Neuronal stem cell (in vitro differentiated cells): ENCODE data around the gene AP1S3.
"Not testable (repeated sequence)": the region's sequence is repeated elsewhere in the genome, so short reads cannot be mapped to it uniquely, and the experiment has no call there.

ENCODE experiments used
- DNase-seq: peaks from one replicate; pipeline ENCODE4 v3.0.0-alpha.2; 2013; ENCODE audit warnings: low spot score
- H2AFZ ChIP-seq: one replicate; pipeline ENCODE4 v1.6.1; 2013; ENCODE audit warnings: mild to moderate bottlenecking, low read length, inconsistent platforms
- H2AK5ac ChIP-seq: 2 replicates; pipeline ENCODE4 v1.6.1; 2013; ENCODE audit warnings: low read depth, mild to moderate bottlenecking, inconsistent platforms, low read length, moderate library complexity, mixed read lengths
- H2BK120ac ChIP-seq: 2 replicates; pipeline ENCODE4 v1.6.1; 2013; ENCODE audit warnings: low read depth, mild to moderate bottlenecking, inconsistent platforms, low read length, moderate library complexity, mixed read lengths
- H2BK12ac ChIP-seq: one replicate; pipeline ENCODE4 v1.6.1; 2013; ENCODE audit warnings: low read length, inconsistent platforms
- H2BK15ac ChIP-seq: 2 replicates; pipeline ENCODE4 v1.6.1; 2013; ENCODE audit warnings: mild to moderate bottlenecking, low read length, inconsistent platforms, mixed read lengths
- H2BK5ac ChIP-seq: one replicate; pipeline ENCODE4 v1.6.1; 2013; ENCODE audit warnings: inconsistent platforms, mild to moderate bottlenecking, low read length, moderate library complexity
- H3K14ac ChIP-seq: one replicate; pipeline ENCODE4 v1.6.1; 2013; ENCODE audit warnings: low read length, inconsistent platforms
- H3K18ac ChIP-seq: 2 replicates; pipeline ENCODE4 v1.6.1; 2013; ENCODE audit warnings: low read length, inconsistent platforms
- H3K23ac ChIP-seq: 2 replicates; pipeline ENCODE4 v1.6.1; 2013; ENCODE audit warnings: low read depth, mild to moderate bottlenecking, mixed read lengths, low read length, inconsistent platforms; ENCODE audit not compliant: poor library complexity
- H3K27ac ChIP-seq: replicated peaks from 3 replicates; pipeline ENCODE4 v1.5.1; 2013; ENCODE audit warnings: low read length, inconsistent platforms
- H3K27me3 ChIP-seq, 3 experiments: 2 replicates each; pipeline ENCODE4 v1.6.1; 2013; ENCODE audit warnings: low read length in 3 of 3, mild to moderate bottlenecking in 2 of 3, inconsistent platforms in 1 of 3, low read depth in 1 of 3, mixed read lengths in 1 of 3, moderate library complexity in 1 of 3; ENCODE audit not compliant: control insufficient read depth in 3 of 3, insufficient read depth in 3 of 3
- H3K36me3 ChIP-seq, 2 donors: replicated peaks in 1 of 2; 2 replicates each; pipeline ENCODE4 v1.6.1; 2013; ENCODE audit warnings: low read length in 2 of 2; ENCODE audit not compliant: control insufficient read depth in 2 of 2, insufficient read depth in 2 of 2
- H3K4ac ChIP-seq: 2 replicates; pipeline ENCODE4 v1.6.1; 2013; ENCODE audit warnings: inconsistent platforms, mild to moderate bottlenecking, low read length, moderate library complexity
- H3K4me1 ChIP-seq, 2 donors: 1 replicate in 1 of 2; 2 replicates in 1 of 2; pipeline ENCODE4 v1.6.1; 2013; ENCODE audit warnings: low read length in 2 of 2, low read depth in 1 of 2; ENCODE audit not compliant: control insufficient read depth in 2 of 2, insufficient read depth in 1 of 2
- H3K4me2 ChIP-seq: one replicate; pipeline ENCODE4 v1.6.1; 2013; ENCODE audit warnings: mild to moderate bottlenecking, low read length, inconsistent platforms; ENCODE audit not compliant: insufficient read depth, poor library complexity, severe bottlenecking
- H3K4me3 ChIP-seq, 2 donors: 2 replicates each; pipeline ENCODE4 v1.5.1; 2013; ENCODE audit warnings: low read length in 2 of 2, mild to moderate bottlenecking in 2 of 2, inconsistent platforms in 1 of 2, moderate library complexity in 1 of 2
- H3K79me1 ChIP-seq: one replicate; pipeline ENCODE4 v1.6.1; 2013; ENCODE audit warnings: low read depth, mild to moderate bottlenecking, inconsistent platforms, low read length, moderate library complexity
- H3K9ac ChIP-seq: one replicate; pipeline ENCODE4 v1.6.1; 2013; ENCODE audit warnings: mild to moderate bottlenecking, low read depth, low read length, inconsistent platforms; ENCODE audit not compliant: poor library complexity
- H3K9me3 ChIP-seq, 2 donors: replicated peaks in 1 of 2; 2 replicates each; pipeline versions ENCODE3 to v1.6.1; 2013; ENCODE audit warnings: low read length in 2 of 2, mild to moderate bottlenecking in 2 of 2, inconsistent platforms in 1 of 2, low read depth in 1 of 2, mixed read lengths in 1 of 2, moderate library complexity in 1 of 2; ENCODE audit not compliant: control insufficient read depth in 2 of 2, insufficient read depth in 1 of 2
- H4K8ac ChIP-seq: one replicate; pipeline ENCODE4 v1.6.1; 2013; ENCODE audit warnings: low read depth, mild to moderate bottlenecking, inconsistent platforms, low read length, moderate library complexity
- H4K91ac ChIP-seq: one replicate; pipeline ENCODE4 v1.6.1; 2013; ENCODE audit warnings: low read length, low read depth, mild to moderate bottlenecking, inconsistent platforms; ENCODE audit not compliant: poor library complexity
- WGBS, 2 donors: extraction: QIAGEN DNeasy Blood & Tissue Kit; methylation state at CpG; one replicate each; pipeline ENCODE4 v1.1.7; 2013; ENCODE audit warnings: missing lambda C conversion rate in 2 of 2, mixed read lengths in 1 of 2; ENCODE audit not compliant: insufficient read length in 2 of 2, insufficient replicate concordance in 1 of 2; ENCODE audit errors: extremely low coverage in 2 of 2; 5-methylcytosine and 5-hydroxymethylcytosine counted together

AP1S3 gene

GRCh38 chr2:223815884-223816570 is 21.4 kb downstream of the AP1S3 start:
- H4K91ac ChIP-seq: no peak overlapping the region
- H3K23ac ChIP-seq: no peak overlapping the region
- H3K4me1 ChIP-seq: no peaks in the 10 kb centered on the region
- no peak overlapping the region for H2AK5ac ChIP-seq
- no peak overlapping the region for H3K18ac ChIP-seq
- H3K9me3 ChIP-seq: no peaks in the 10 kb centered on the region
- no peak overlapping the region for H3K4ac ChIP-seq
- H3K4me3 ChIP-seq: no peak overlapping the region
- no CpG with 5 or more reads among the region's 13 CpGs for WGBS, 2 donors
- H2BK120ac ChIP-seq: no peak overlapping the region
- no peak overlapping the region for H2BK5ac ChIP-seq
- no peak overlapping the region for H3K9ac ChIP-seq
- H3K79me1 ChIP-seq: no peaks in the 10 kb centered on the region
- no peaks in the 10 kb centered on the region for H3K36me3 ChIP-seq
- no peak overlapping the region for H2BK12ac ChIP-seq
- DNase-seq: no peak
- H3K27me3 ChIP-seq: no peaks in the 10 kb centered on the region
- no peak overlapping the region for H3K27ac ChIP-seq
- H4K8ac ChIP-seq: no peak overlapping the region
- no peak overlapping the region for H2BK15ac ChIP-seq
- no peak overlapping the region for H2AFZ ChIP-seq
- no peak overlapping the region for H3K14ac ChIP-seq
- no peak overlapping the region for H3K4me2 ChIP-seq

- H3K4me3 ChIP-seq: no peak overlapping the region
- no peak overlapping the region for H2BK120ac ChIP-seq
- H3K14ac ChIP-seq: no peak overlapping the region
- H3K27ac ChIP-seq: no peak overlapping the region
- H4K91ac ChIP-seq: no peak overlapping the region
- no peak overlapping the region for H4K8ac ChIP-seq
- no peak overlapping the region for H3K18ac ChIP-seq
- H3K4me1 ChIP-seq: no peaks in the 10 kb centered on the region
- no peak overlapping the region for H2BK12ac ChIP-seq
- H3K23ac ChIP-seq: no peak overlapping the region
- H3K36me3 ChIP-seq: no peaks in the 10 kb centered on the region
- H3K27me3 ChIP-seq: no peaks in the 10 kb centered on the region
- DNase-seq: no peak
- no peak overlapping the region for H2BK15ac ChIP-seq
- no peaks in the 10 kb centered on the region for H3K79me1 ChIP-seq
- no CpG with 5 or more reads among the region's 3 CpGs for WGBS, 2 donors
- H2AK5ac ChIP-seq: no peak overlapping the region
- no peak overlapping the region for H2BK5ac ChIP-seq
- H3K9ac ChIP-seq: no peak overlapping the region
- no peak overlapping the region for H2AFZ ChIP-seq
- H3K4me2 ChIP-seq: no peak overlapping the region
- no peaks in the 10 kb centered on the region for H3K9me3 ChIP-seq
- H3K4ac ChIP-seq: no peak overlapping the region
Observed at GRCh38 chr2:223815186-223815883, 22.0 kb downstream of the AP1S3 start.

GRCh38 chr2:223814764-223815163 is 22.6 kb downstream of the AP1S3 start:
- H3K9me3 ChIP-seq: not testable (repeated sequence)
- no CpG with 5 or more reads among the region's 3 CpGs for WGBS, 2 donors

DNA sequence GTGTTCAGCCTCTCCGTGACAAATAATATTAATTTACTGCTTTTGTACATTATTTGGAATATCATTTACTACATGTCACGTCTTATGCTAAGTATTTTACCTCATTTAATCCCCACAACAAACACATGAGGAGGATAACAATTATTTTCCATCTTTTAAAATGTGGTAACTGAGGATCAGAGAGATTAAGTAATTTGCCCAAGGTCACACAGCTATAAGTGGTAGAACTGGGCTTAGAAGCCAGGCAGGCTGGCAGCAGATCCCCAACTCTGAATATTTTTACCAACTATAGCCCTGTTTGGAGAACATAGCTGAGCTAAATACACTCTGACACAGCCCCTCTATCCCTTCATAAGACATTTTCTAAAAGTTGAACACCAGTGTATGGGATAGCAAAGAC is 24.1 kb downstream of the AP1S3 start:
- no peaks in the 10 kb centered on the region for H3K9me3 ChIP-seq
- no peaks in the 10 kb centered on the region for H3K4me1 ChIP-seq
- no peak overlapping the region for H2BK12ac ChIP-seq
- no peak overlapping the region for H3K18ac ChIP-seq
- no peaks in the 10 kb centered on the region for H3K27me3 ChIP-seq
- H3K9ac ChIP-seq: no peak overlapping the region
- no peak overlapping the region for H2BK5ac ChIP-seq
- DNase-seq: no peak
- H2AFZ ChIP-seq: no peak overlapping the region
- no CpG with 5 or more reads among the region's 2 CpGs for WGBS, 2 donors
- H2AK5ac ChIP-seq: no peak overlapping the region
- H4K8ac ChIP-seq: no peak overlapping the region
- no peak overlapping the region for H3K27ac ChIP-seq
- no peak overlapping the region for H2BK120ac ChIP-seq
- H3K4ac ChIP-seq: no peak overlapping the region
- H3K36me3 ChIP-seq: no peaks in the 10 kb centered on the region
- H3K79me1 ChIP-seq: no peaks in the 10 kb centered on the region
- no peak overlapping the region for H3K4me2 ChIP-seq
- no peak overlapping the region for H3K14ac ChIP-seq
- H2BK15ac ChIP-seq: no peak overlapping the region
- no peak overlapping the region for H4K91ac ChIP-seq
- H3K23ac ChIP-seq: no peak overlapping the region
- no peak overlapping the region for H3K4me3 ChIP-seq

More at GRCh38 chr2:223814764-223815163, 22.6 kb downstream of the AP1S3 start:
- H3K4me3 ChIP-seq, H3K4me1 ChIP-seq, H2BK15ac ChIP-seq, H4K8ac ChIP-seq, H2BK5ac ChIP-seq, H2AK5ac ChIP-seq, DNase-seq, H3K14ac ChIP-seq, H3K79me1 ChIP-seq, H3K4ac ChIP-seq, H3K36me3 ChIP-seq, H3K23ac ChIP-seq, H3K4me2 ChIP-seq, H2BK12ac ChIP-seq, H4K91ac ChIP-seq, H3K27ac ChIP-seq, H3K18ac ChIP-seq, H3K9ac ChIP-seq, H2BK120ac ChIP-seq, H2AFZ ChIP-seq, H3K27me3 ChIP-seq: not testable (repeated sequence)
